ENCODE data around the gene COG6. TPM values are rescaled to one million over a fixed set of nuclear protein-coding genes. Genes with fewer than 3 reads are reported as not detected.

The COG6 gene
- total RNA-seq, 1 donor from 2014 or later, result 49.4 TPM

- peaks cover 3% of the 10 kb centered on the region for H3K27me3 Mint-ChIP-seq (ENCODE audit: low read depth)
- no peak overlapping the region for H3K27ac Mint-ChIP-seq
- no peak overlapping the region for H3K4me3 Mint-ChIP-seq
- no peak for DNase-seq (ENCODE audit: low spot score in 2 of 2, unreplicated experiment in 2 of 2)
- H3K36me3 Mint-ChIP-seq, result peaks cover 10% of the 10 kb centered on the region
- H3K4me1 Mint-ChIP-seq, result peaks cover 9% of the 10 kb centered on the region
- TF ChIP-seq CTCF (IDR thresholded peaks at IDR 0.05; ENCODE audit: unreplicated experiment), result no peak
- H3K9me3 Mint-ChIP-seq, result peaks cover 8% of the 10 kb centered on the region
Measured at GRCh38 chr13:39770221-39771090, 115.0 kb downstream of the COG6 start.

- H3K27ac Mint-ChIP-seq, result no peak overlapping the region
- H3K4me3 Mint-ChIP-seq, result no peak overlapping the region
- H3K4me1 Mint-ChIP-seq, result peaks cover 6% of the 10 kb centered on the region
- peaks cover 10% of the 10 kb centered on the region for H3K36me3 Mint-ChIP-seq
- no peak for DNase-seq (ENCODE audit: low spot score in 2 of 2, unreplicated experiment in 2 of 2)
- TF ChIP-seq CTCF (IDR thresholded peaks at IDR 0.05; ENCODE audit: unreplicated experiment), result no peak
- peaks cover 14% of the 10 kb centered on the region for H3K9me3 Mint-ChIP-seq
- H3K27me3 Mint-ChIP-seq (ENCODE audit: low read depth), result no peaks in the 10 kb centered on the region
Measured at GRCh38 chr13:39773833-39774232, 118.4 kb downstream of the COG6 start.

GRCh38 chr13:39776439-39776838 is 121.0 kb downstream of the COG6 start:
- Mint-ChIP-seq H3K27me3 (ENCODE audit: low read depth) (no peaks in the 10 kb centered on the region), H3K36me3 (peaks cover 3% of the 10 kb centered on the region), H3K4me1 (peaks cover 3% of the 10 kb centered on the region), H3K4me3 (no peak overlapping the region), H3K9me3 (peaks cover 10% of the 10 kb centered on the region), H3K27ac (no peak overlapping the region)
- no peak for DNase-seq (ENCODE audit: low spot score in 2 of 2, unreplicated experiment in 2 of 2)
- no peak for TF ChIP-seq CTCF (IDR thresholded peaks at IDR 0.05; ENCODE audit: unreplicated experiment)

- no peak overlapping the region for H3K4me3 Mint-ChIP-seq
- no peaks in the 10 kb centered on the region for H3K27me3 Mint-ChIP-seq (ENCODE audit: low read depth)
- peaks cover 2% of the 10 kb centered on the region for H3K36me3 Mint-ChIP-seq
- no peak overlapping the region for H3K27ac Mint-ChIP-seq
- no peak for DNase-seq (ENCODE audit: low spot score in 2 of 2, unreplicated experiment in 2 of 2)
- TF ChIP-seq CTCF (IDR thresholded peaks at IDR 0.05; ENCODE audit: unreplicated experiment), result no peak
- H3K4me1 Mint-ChIP-seq, result peaks cover 3% of the 10 kb centered on the region
- peaks cover 10% of the 10 kb centered on the region for H3K9me3 Mint-ChIP-seq
Measured at GRCh38 chr13:39777021-39777420, 121.6 kb downstream of the COG6 start.

- TF ChIP-seq CTCF (IDR thresholded peaks at IDR 0.05; ENCODE audit: unreplicated experiment), result no peak
- Mint-ChIP-seq H3K36me3 (no peaks in the 10 kb centered on the region), H3K4me3 (no peak overlapping the region), H3K27ac (no peak overlapping the region), H3K27me3 (ENCODE audit: low read depth) (no peaks in the 10 kb centered on the region), H3K4me1 (peaks cover 3% of the 10 kb centered on the region), H3K9me3 (peaks cover 10% of the 10 kb centered on the region)
- no peak for DNase-seq (ENCODE audit: low spot score in 2 of 2, unreplicated experiment in 2 of 2)
Measured at GRCh38 chr13:39777527-39778061, 122.1 kb downstream of the COG6 start.

Data from mesothelial cell of epicardium (in vitro differentiated cells).